HEK293 (cell line): ENCODE results near the gene IPO11.

Source experiments
- CTCF ChIP-seq: fragments of 450-650 bp; formaldehyde crosslinking; IDR thresholded peaks from 2 replicates; pipeline ENCODE4 v1.5.1; 2016; ENCODE audit warnings: missing biosample characterization, missing genetic modification characterization
- SP2 ChIP-seq: fragments of 450-650 bp; formaldehyde crosslinking; IDR thresholded peaks from 2 replicates; pipeline ENCODE4 v1.5.1; 2016; ENCODE audit warnings: missing biosample characterization, missing genetic modification characterization
- WT1 ChIP-seq: fragments of 450-650 bp; formaldehyde crosslinking; IDR thresholded peaks from 2 replicates; pipeline ENCODE4 v1.5.1; 2016; ENCODE audit warnings: missing biosample characterization, missing genetic modification characterization
- ZFHX2 ChIP-seq: fragments of 450-650 bp; formaldehyde crosslinking; conservative IDR thresholded peaks from 2 replicates; pipeline ENCODE4 v1.5.1; 2016; ENCODE audit warnings: missing biosample characterization, missing genetic modification characterization
- ZFP41 ChIP-seq: fragments of 450-650 bp; formaldehyde crosslinking; IDR thresholded peaks from 2 replicates; pipeline ENCODE4 v1.5.1; 2016; ENCODE audit warnings: missing biosample characterization, missing genetic modification characterization, borderline replicate concordance
- ZNF140 ChIP-seq: fragments of 450-650 bp; formaldehyde crosslinking; IDR thresholded peaks from 2 replicates; pipeline ENCODE4 v1.5.1; 2016; ENCODE audit warnings: missing biosample characterization, missing genetic modification characterization
- ZNF24 ChIP-seq: fragments of 450-650 bp; formaldehyde crosslinking; IDR thresholded peaks from 2 replicates; pipeline ENCODE4 v1.5.1; 2016; ENCODE audit warnings: missing biosample characterization, missing genetic modification characterization
- ZNF292 ChIP-seq: fragments of 450-650 bp; formaldehyde crosslinking; IDR thresholded peaks from 2 replicates; pipeline ENCODE4 v1.5.1; 2016; ENCODE audit warnings: low read depth, missing biosample characterization, missing genetic modification characterization, borderline replicate concordance
- ZNF335 ChIP-seq: fragments of 450-650 bp; formaldehyde crosslinking; conservative IDR thresholded peaks from 2 replicates; pipeline ENCODE4 v1.5.1; 2016; ENCODE audit warnings: missing biosample characterization, missing genetic modification characterization
- ZNF394 ChIP-seq: fragments of 450-650 bp; formaldehyde crosslinking; IDR thresholded peaks from 2 replicates; pipeline ENCODE4 v1.5.1; 2016; ENCODE audit warnings: missing biosample characterization, missing genetic modification characterization, mild to moderate bottlenecking, moderate library complexity, borderline replicate concordance
- ZNF449 ChIP-seq: fragments of 450-650 bp; formaldehyde crosslinking; IDR thresholded peaks from 2 replicates; pipeline ENCODE4 v1.5.1; 2017; ENCODE audit warnings: missing biosample characterization, mild to moderate bottlenecking, missing genetic modification characterization, moderate library complexity
- ZNF549 ChIP-seq: fragments of 450-650 bp; IDR thresholded peaks from 2 replicates; pipeline ENCODE4 v1.5.1; 2018; ENCODE audit warnings: missing biosample characterization, missing genetic modification characterization, mild to moderate bottlenecking, inconsistent platforms, moderate library complexity
- ZNF776 ChIP-seq: fragments of 450-650 bp; formaldehyde crosslinking; IDR thresholded peaks from 2 replicates; pipeline ENCODE4 v1.5.0; 2017; ENCODE audit warnings: missing biosample characterization, missing genetic modification characterization, borderline replicate concordance
- TF ChIP-seq, protein P1 (sequence below): fragments of 450-650 bp; formaldehyde crosslinking; IDR thresholded peaks from 2 replicates; pipeline ENCODE4 v1.5.1; 2016; ENCODE audit warnings: missing biosample characterization, missing genetic modification characterization

DNA sequence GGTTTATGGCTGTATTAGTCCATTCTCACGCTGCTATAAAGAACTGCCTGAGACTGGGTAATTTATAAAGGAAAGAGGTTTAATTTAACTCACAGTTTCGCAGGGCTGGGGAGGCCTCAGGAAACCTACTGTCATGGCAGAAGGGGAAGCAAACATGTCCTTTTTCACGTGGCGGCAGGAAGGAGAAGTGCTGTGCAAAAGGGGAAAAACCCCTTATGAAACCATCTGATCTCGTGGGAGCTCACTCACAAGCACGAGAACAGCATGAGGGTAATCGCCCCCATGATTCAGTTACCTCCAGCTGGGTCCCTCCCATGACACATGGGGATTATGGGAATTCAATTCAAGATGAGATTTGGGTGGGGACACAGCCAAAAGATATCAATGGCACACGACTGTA, 180.0 kb downstream of the IPO11 start:
- no peak for TF ChIP-seq CTCF (tag by site-specific recombination)
- TF ChIP-seq ZNF24 (tag by site-specific recombination), result no peak
- no peak for TF ChIP-seq SP2 (tag by site-specific recombination)
- no peak for TF ChIP-seq ZNF776
- TF ChIP-seq, protein P1, sequence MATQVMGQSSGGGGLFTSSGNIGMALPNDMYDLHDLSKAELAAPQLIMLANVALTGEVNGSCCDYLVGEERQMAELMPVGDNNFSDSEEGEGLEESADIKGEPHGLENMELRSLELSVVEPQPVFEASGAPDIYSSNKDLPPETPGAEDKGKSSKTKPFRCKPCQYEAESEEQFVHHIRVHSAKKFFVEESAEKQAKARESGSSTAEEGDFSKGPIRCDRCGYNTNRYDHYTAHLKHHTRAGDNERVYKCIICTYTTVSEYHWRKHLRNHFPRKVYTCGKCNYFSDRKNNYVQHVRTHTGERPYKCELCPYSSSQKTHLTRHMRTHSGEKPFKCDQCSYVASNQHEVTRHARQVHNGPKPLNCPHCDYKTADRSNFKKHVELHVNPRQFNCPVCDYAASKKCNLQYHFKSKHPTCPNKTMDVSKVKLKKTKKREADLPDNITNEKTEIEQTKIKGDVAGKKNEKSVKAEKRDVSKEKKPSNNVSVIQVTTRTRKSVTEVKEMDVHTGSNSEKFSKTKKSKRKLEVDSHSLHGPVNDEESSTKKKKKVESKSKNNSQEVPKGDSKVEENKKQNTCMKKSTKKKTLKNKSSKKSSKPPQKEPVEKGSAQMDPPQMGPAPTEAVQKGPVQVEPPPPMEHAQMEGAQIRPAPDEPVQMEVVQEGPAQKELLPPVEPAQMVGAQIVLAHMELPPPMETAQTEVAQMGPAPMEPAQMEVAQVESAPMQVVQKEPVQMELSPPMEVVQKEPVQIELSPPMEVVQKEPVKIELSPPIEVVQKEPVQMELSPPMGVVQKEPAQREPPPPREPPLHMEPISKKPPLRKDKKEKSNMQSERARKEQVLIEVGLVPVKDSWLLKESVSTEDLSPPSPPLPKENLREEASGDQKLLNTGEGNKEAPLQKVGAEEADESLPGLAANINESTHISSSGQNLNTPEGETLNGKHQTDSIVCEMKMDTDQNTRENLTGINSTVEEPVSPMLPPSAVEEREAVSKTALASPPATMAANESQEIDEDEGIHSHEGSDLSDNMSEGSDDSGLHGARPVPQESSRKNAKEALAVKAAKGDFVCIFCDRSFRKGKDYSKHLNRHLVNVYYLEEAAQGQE (tag by site-specific recombination), result no peak
- TF ChIP-seq ZNF335 (tag by site-specific recombination), result no peak
- TF ChIP-seq ZFHX2, result no peak
- no peak for TF ChIP-seq ZFP41 (tag by site-specific recombination)
- TF ChIP-seq ZNF449 (tag by site-specific recombination), result no peak
- no peak for TF ChIP-seq ZNF394 (tag by site-specific recombination)
- no peak for TF ChIP-seq ZNF140 (tag by site-specific recombination)
- no peak for TF ChIP-seq WT1
- TF ChIP-seq ZNF292 (tag by site-specific recombination), result no peak
- TF ChIP-seq ZNF549, result no peak
